PC-9 (cell line): ENCODE measurements around the gene CPNE4. TPM values are rescaled to one million over a fixed set of nuclear protein-coding genes. Genes with fewer than 3 reads are reported as not detected.

Experiments
- BruUV-seq: library from RNA; stranded (reverse); fragments of 400-500 nt; replicated peaks from 2 replicates; lab custom pipeline; 2021; lab: Mats Ljungman, UMichigan
- CTCF ChIA-PET: fragments of 300-600 bp; sonication (Branson Sonifier 250); formaldehyde crosslinking; loops from one replicate; lab custom pipeline; 2022; ENCODE audit warnings: antibody characterized with exemption; lab: Charles Lee
- POLR2A ChIA-PET: fragments of 300-600 bp; sonication (Branson Sonifier 250); formaldehyde crosslinking; loops from one replicate; lab custom pipeline; 2022; ENCODE audit warnings: antibody characterized with exemption; ENCODE audit not compliant: unreplicated experiment; lab: Charles Lee
- DNase-seq, 2 experiments: peaks; one replicate each; pipeline versions ENCODE4 v3.0.0 to v3.0.0-alpha.2; 2015 to 2022; ENCODE audit warnings: mixed read lengths in 1 of 2
- H2AFZ ChIP-seq: fragments of 200-600 bp; sonication (generic); 2 replicates; pipeline ENCODE4 v1.8.1; 2017; ENCODE audit warnings: antibody characterized with exemption
- H3F3A ChIP-seq: fragments of 200-600 bp; sonication (generic); 2 replicates; pipeline ENCODE4 v1.8.1; 2017; ENCODE audit warnings: antibody characterized with exemption, mild to moderate bottlenecking, low read depth; ENCODE audit not compliant: insufficient read depth
- H3K27ac ChIP-seq: fragments of 200-600 bp; sonication (generic); 2 replicates; pipeline ENCODE4 v1.6.1; 2016; ENCODE audit warnings: mixed run types
- H3K27me3 ChIP-seq: fragments of 200-600 bp; sonication (generic); 2 replicates; pipeline ENCODE4 v1.6.1; 2016; ENCODE audit warnings: low read depth, mixed run types; ENCODE audit not compliant: insufficient read depth
- H3K36me3 ChIP-seq: fragments of 200-600 bp; sonication (generic); 2 replicates; pipeline ENCODE4 v1.6.1; 2016; ENCODE audit warnings: low read depth, mixed run types
- H3K4me1 ChIP-seq: fragments of 200-600 bp; sonication (generic); replicated peaks from 2 replicates; pipeline ENCODE4 v1.6.1; 2016; ENCODE audit warnings: mixed run types; ENCODE audit not compliant: insufficient read depth
- H3K4me2 ChIP-seq: fragments of 200-600 bp; sonication (generic); 2 replicates; pipeline ENCODE4 v1.6.1; 2017; ENCODE audit warnings: mixed run types
- H3K4me3 ChIP-seq: fragments of 200-600 bp; sonication (generic); 2 replicates; pipeline ENCODE4 v1.6.1; 2016; ENCODE audit warnings: mixed run types
- H3K79me2 ChIP-seq: fragments of 200-600 bp; sonication (generic); 2 replicates; pipeline ENCODE4 v1.6.1; 2017; ENCODE audit warnings: low read depth, mixed run types
- H3K9me2 ChIP-seq: fragments of 200-600 bp; sonication (generic); 2 replicates; pipeline ENCODE4 v1.8.1; 2017; ENCODE audit warnings: mild to moderate bottlenecking; ENCODE audit not compliant: insufficient read depth
- H3K9me3 ChIP-seq: fragments of 200-600 bp; sonication (generic); 2 replicates; pipeline ENCODE4 v1.8.1; 2016; ENCODE audit warnings: low read depth; ENCODE audit not compliant: insufficient read depth
- H4K20me1 ChIP-seq: fragments of 200-600 bp; sonication (generic); 2 replicates; pipeline ENCODE4 v1.8.1; 2017; ENCODE audit not compliant: insufficient read depth
- CTCF ChIP-seq: fragments of 200-600 bp; sonication (generic); conservative IDR thresholded peaks from 2 replicates; pipeline ENCODE4 v1.6.1; 2017; ENCODE audit warnings: mixed run types, antibody characterized with exemption, mild to moderate bottlenecking, moderate library complexity
- EZH2 ChIP-seq: fragments of 200-600 bp; sonication (generic); IDR thresholded peaks from 2 replicates; pipeline ENCODE4 v1.8.0; 2017; ENCODE audit warnings: antibody characterized with exemption, low read depth
- intact Hi-C: fragments of 100-400 bp; cut with micrococcal nuclease; formaldehyde crosslinking; loops from one replicate; pipeline ENCODE4 v1.10.0; 2022; ENCODE audit not compliant: unreplicated experiment
- total RNA-seq: library from RNA; stranded (reverse); gene quantifications from 2 replicates; pipeline ENCODE4 v1.2.3, GENCODE V29; 2021

CPNE4 gene
- total RNA-seq, 1 experiment from 2014 or later: 0.22 TPM

- Histone ChIP-seq H3K27ac (no peak overlapping the region), H2AFZ (no peak overlapping the region), H3K36me3 (no peaks in the 10 kb centered on the region), H3K4me2 (no peak overlapping the region), H3K4me1 (peaks cover 31% of the 10 kb centered on the region), H3K27me3 (no peaks in the 10 kb centered on the region), H3K9me3 (no peaks in the 10 kb centered on the region), H3K4me3 (no peak overlapping the region), H3F3A (peaks cover 5% of the 10 kb centered on the region; the same call in 1 of the 2 replicates), H3K79me2 (no peaks in the 10 kb centered on the region), H3K9me2 (no peaks in the 10 kb centered on the region; the same call in 1 of the 2 replicates), H4K20me1 (no peaks in the 10 kb centered on the region)
- intact Hi-C loops: no loop called here
- POLR2A ChIA-PET: no interaction called here
- no peak for DNase-seq
- TF ChIP-seq CTCF (no peak), EZH2 (no peak)
- BruUV-seq: no TSS peak
- CTCF ChIA-PET: no interaction called here
These were observed 71.8 kb downstream of the CPNE4 start for GRCh38 chr3:131962982-131963381.

DNA sequence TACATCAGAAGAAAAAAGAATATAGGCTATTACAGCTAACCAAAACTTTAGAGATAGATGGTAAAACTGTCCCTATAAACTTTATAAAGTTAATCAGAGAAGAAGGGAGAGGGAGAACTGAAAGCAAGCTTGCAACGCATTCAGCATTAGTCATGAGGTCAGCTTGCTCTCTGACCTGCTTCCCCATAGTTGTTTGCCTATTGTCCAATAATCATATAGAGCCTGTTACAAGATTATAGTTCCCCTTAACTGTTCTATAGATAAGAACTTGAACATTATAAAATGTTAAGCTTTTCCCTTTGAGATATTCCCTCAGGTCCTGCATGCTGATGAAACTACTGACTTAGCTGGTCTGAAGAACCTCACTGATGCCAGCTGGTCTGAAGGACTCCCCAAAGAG is 74.5 kb downstream of the CPNE4 start:
- Histone ChIP-seq H3K36me3 (no peaks in the 10 kb centered on the region), H4K20me1 (no peaks in the 10 kb centered on the region), H2AFZ (no peak overlapping the region), H3K4me3 (no peak overlapping the region), H3F3A (peaks cover 5% of the 10 kb centered on the region; the same call in 1 of the 2 replicates), H3K9me3 (no peaks in the 10 kb centered on the region), H3K4me1 (peaks cover 37% of the 10 kb centered on the region), H3K79me2 (no peaks in the 10 kb centered on the region), H3K9me2 (no peaks in the 10 kb centered on the region; the same call in 1 of the 2 replicates), H3K27ac (peak overlapping the region; percentile 28; the same call in 1 of the 2 replicates), H3K27me3 (no peaks in the 10 kb centered on the region), H3K4me2 (peak overlapping the region; percentile 48; the same call in 1 of the 2 replicates)
- DNase-seq: peak in 1 of 2 experiments; percentile 52
- TF ChIP-seq EZH2 (no peak), CTCF (no peak)
- intact Hi-C loops: no loop called here
- no TSS peak for BruUV-seq
- ChIA-PET POLR2A (interaction anchor here (0.6 kb wide), 1 partner anchor 418 kb away, joined by 3 read pairs; no protein-coding TSS in a partner anchor), CTCF (no interaction called here)

DNA sequence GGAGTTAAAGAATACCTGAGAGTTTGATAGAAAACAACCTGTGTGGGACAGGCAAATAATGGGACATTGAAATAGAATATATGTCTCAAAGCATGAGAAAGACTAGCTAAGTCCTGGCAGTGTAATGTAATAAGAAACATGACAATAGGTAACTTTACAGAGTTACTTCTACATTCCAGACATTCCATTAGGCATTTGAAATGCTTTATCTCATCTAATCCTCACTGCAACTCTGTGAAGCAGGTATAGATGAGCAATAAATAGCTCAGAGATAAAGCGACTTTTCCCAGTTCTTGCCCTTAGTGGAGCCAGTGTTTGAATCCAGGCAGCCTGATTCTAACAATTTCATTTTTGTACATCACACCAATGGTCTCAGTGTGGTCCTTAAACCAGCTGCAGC is 76.8 kb downstream of the CPNE4 start:
- TF ChIP-seq EZH2: no peak
- TF ChIP-seq CTCF: no peak
- Histone ChIP-seq H3K4me3 (no peak overlapping the region), H3K36me3 (no peaks in the 10 kb centered on the region), H3K4me2 (no peak overlapping the region), H2AFZ (no peak overlapping the region), H4K20me1 (no peaks in the 10 kb centered on the region), H3K9me2 (no peaks in the 10 kb centered on the region; the same call in 1 of the 2 replicates), H3F3A (peaks cover 5% of the 10 kb centered on the region; the same call in 1 of the 2 replicates), H3K27ac (no peak overlapping the region), H3K27me3 (no peaks in the 10 kb centered on the region), H3K4me1 (peaks cover 31% of the 10 kb centered on the region), H3K79me2 (no peaks in the 10 kb centered on the region), H3K9me3 (no peaks in the 10 kb centered on the region)
- BruUV-seq: no TSS peak
- ChIA-PET CTCF (interaction anchor here (0.6 kb wide), 1 partner anchor 848 kb away, joined by 3 read pairs; no protein-coding TSS in a partner anchor), POLR2A (no interaction called here)
- intact Hi-C loops: no loop called here
- DNase-seq: peak in 1 of 2 experiments; percentile 55
